PC-3 (cell line): Measurements from ENCODE around the gene TMEM82. TPM values are rescaled to one million over a fixed set of nuclear protein-coding genes. Genes with fewer than 3 reads are reported as not detected.
"Not testable (repeated sequence)": the region's sequence is repeated elsewhere in the genome, so short reads cannot be mapped to it uniquely, and the experiment has no call there.

Experiments
- ATAC-seq: fragments of 200-7000 bp; cut with Tn5 transposase; 2 replicates; pipeline ENCODE4 v1.9.1; 2020; ENCODE audit warnings: mild to moderate bottlenecking, moderate library complexity
- BruUV-seq: library from RNA; stranded (reverse); fragments of 400-500 nt; replicated peaks from 2 replicates; lab custom pipeline; 2021; lab: Mats Ljungman, UMichigan
- CTCF ChIA-PET: fragments of 300-600 bp; sonication (Branson Sonifier 250); formaldehyde crosslinking; loops from one replicate; lab custom pipeline; 2022; ENCODE audit warnings: antibody characterized with exemption; lab: Charles Lee
- POLR2A ChIA-PET: fragments of 300-600 bp; sonication (Branson Sonifier 250); formaldehyde crosslinking; loops from one replicate; lab custom pipeline; 2022; ENCODE audit warnings: antibody characterized with exemption; ENCODE audit not compliant: unreplicated experiment; lab: Charles Lee
- DNase-seq: peaks from one replicate; pipeline ENCODE4 v3.0.0-alpha.2; 2015
- H2AFZ ChIP-seq: fragments of 300-600 bp; sonication (generic); 2 replicates; pipeline ENCODE4 v1.6.0; 2016; ENCODE audit warnings: antibody characterized with exemption, low read length
- H3F3A ChIP-seq: fragments of 300-600 bp; sonication (generic); one replicate; pipeline ENCODE4 v1.6.0; 2017; ENCODE audit warnings: antibody characterized with exemption, low read length, control low read depth, mild to moderate bottlenecking; ENCODE audit not compliant: unreplicated experiment
- H3K27ac ChIP-seq: fragments of 300-600 bp; sonication (generic); 2 replicates; pipeline ENCODE4 v1.5.1; 2016; ENCODE audit warnings: mild to moderate bottlenecking, low read length
- H3K27me3 ChIP-seq: fragments of 300-600 bp; sonication (generic); 2 replicates; pipeline ENCODE4 v1.6.1; 2016; ENCODE audit warnings: low read length, mixed read lengths
- H3K36me3 ChIP-seq: fragments of 300-600 bp; sonication (generic); 2 replicates; pipeline ENCODE4 v1.6.1; 2016; ENCODE audit warnings: low read depth, mixed run types, low read length, mixed read lengths
- H3K4me1 ChIP-seq: fragments of 300-600 bp; sonication (generic); 2 replicates; pipeline ENCODE4 v1.5.1; 2016; ENCODE audit warnings: low read length; ENCODE audit not compliant: insufficient read depth
- H3K4me2 ChIP-seq: fragments of 300-600 bp; sonication (generic); 2 replicates; pipeline ENCODE4 v1.6.0; 2016; ENCODE audit warnings: low read length
- H3K4me3 ChIP-seq: fragments of 300-600 bp; sonication (generic); 2 replicates; pipeline ENCODE4 v1.5.1; 2016; ENCODE audit warnings: mild to moderate bottlenecking, low read length, mixed read lengths
- H3K79me2 ChIP-seq: fragments of 300-600 bp; sonication (generic); 2 replicates; pipeline ENCODE4 v1.6.1; 2017; ENCODE audit warnings: low read length, mixed read lengths
- H3K9ac ChIP-seq: fragments of 300-600 bp; sonication (generic); 2 replicates; pipeline ENCODE4 v1.6.0; 2016; ENCODE audit warnings: mild to moderate bottlenecking, low read length
- H3K9me2 ChIP-seq: fragments of 300-600 bp; sonication (generic); replicated peaks from 2 replicates; pipeline ENCODE4 v1.6.1; 2016; ENCODE audit warnings: mixed run types, low read length, mixed read lengths
- H3K9me3 ChIP-seq: fragments of 300-600 bp; sonication (generic); 2 replicates; pipeline ENCODE4 v1.6.1; 2016; ENCODE audit warnings: low read length, mixed read lengths
- H4K20me1 ChIP-seq: fragments of 300-600 bp; sonication (generic); 2 replicates; pipeline ENCODE4 v1.6.1; 2016; ENCODE audit warnings: low read length, mixed read lengths
- CTCF ChIP-seq: fragments of 300-600 bp; sonication (generic); conservative IDR thresholded peaks from 2 replicates; pipeline ENCODE4 v1.5.1; 2017; ENCODE audit warnings: antibody characterized with exemption, low read depth, mild to moderate bottlenecking, low read length
- EZH2 ChIP-seq: fragments of 300-600 bp; sonication (generic); IDR thresholded peaks from one replicate; pipeline ENCODE4 v1.6.1; 2017; ENCODE audit warnings: antibody characterized with exemption, mild to moderate bottlenecking, low read length; ENCODE audit not compliant: unreplicated experiment
- EZH2phosphoT487 ChIP-seq: fragments of 300-600 bp; sonication (generic); IDR thresholded peaks from 2 replicates; pipeline ENCODE4 v1.6.1; 2018; ENCODE audit warnings: mild to moderate bottlenecking, antibody characterized with exemption, low read length, borderline replicate concordance
- intact Hi-C: fragments of 100-400 bp; cut with micrococcal nuclease; formaldehyde crosslinking; loops from 2 replicates; pipeline ENCODE4 v1.9.0; 2023
- total RNA-seq: library from RNA; depleted of rRNA; stranded (reverse); fragments of >200 nt; gene quantifications from 2 replicates; pipeline ENCODE4 v1.2.3, GENCODE V29; 2014

The TMEM82 gene
- total RNA-seq, 1 experiment from 2014 or later: not detected

- Histone ChIP-seq H3K4me1 (no peaks in the 10 kb centered on the region), H2AFZ (no peak overlapping the region), H3F3A (no peaks in the 10 kb centered on the region), H4K20me1 (no peaks in the 10 kb centered on the region), H3K9me2 (no peaks in the 10 kb centered on the region), H3K27me3 (no peaks in the 10 kb centered on the region), H3K4me2 (no peak overlapping the region), H3K27ac (no peak overlapping the region), H3K9ac (no peak overlapping the region), H3K4me3 (no peak overlapping the region), H3K36me3 (no peaks in the 10 kb centered on the region), H3K9me3 (no peaks in the 10 kb centered on the region), H3K79me2 (peaks cover 24% of the 10 kb centered on the region)
- no peak for TF ChIP-seq CTCF
- TF ChIP-seq EZH2: no peak
- TF ChIP-seq EZH2phosphoT487: no peak
- ChIA-PET CTCF (no interaction called here), POLR2A (no interaction called here)
- DNase-seq: no peak
- BruUV-seq: no TSS peak
- intact Hi-C loops: no loop called here
- no peak for ATAC-seq
These were observed 44.1 kb upstream of the TMEM82 start for GRCh38 chr1:15698201-15698600.

- H3K4me2 ChIP-seq, H3K36me3 ChIP-seq, H3K9me2 ChIP-seq, POLR2A ChIA-PET, H2AFZ ChIP-seq, H4K20me1 ChIP-seq, DNase-seq, H3K9me3 ChIP-seq, CTCF ChIA-PET, H3K4me3 ChIP-seq, intact Hi-C loops, H3K4me1 ChIP-seq, H3K27ac ChIP-seq, H3F3A ChIP-seq, H3K9ac ChIP-seq, ATAC-seq, BruUV-seq, H3K27me3 ChIP-seq: not testable (repeated sequence)
- H3K79me2 ChIP-seq: peaks cover 16% of the 10 kb centered on the region; the same call in 1 of the 2 replicates
These were observed 43.0 kb upstream of the TMEM82 start for GRCh38 chr1:15699321-15699720.

GRCh38 chr1:15700508-15700907 is 41.8 kb upstream of the TMEM82 start:
- intact Hi-C loops: no loop called here
- H3K79me2 ChIP-seq: peaks cover 14% of the 10 kb centered on the region; the same call in 1 of the 2 replicates

More at GRCh38 chr1:15700508-15700907, 41.8 kb upstream of the TMEM82 start:
- CTCF ChIA-PET: interaction anchor here (0.6 kb wide), 1 partner anchor 382 kb away, joined by 3 read pairs; no protein-coding TSS in a partner anchor
- Histone ChIP-seq H3K4me1 (no peaks in the 10 kb centered on the region), H2AFZ (no peak overlapping the region), H3F3A (no peaks in the 10 kb centered on the region), H3K4me3 (no peak overlapping the region), H3K4me2 (no peak overlapping the region), H3K9ac (no peak overlapping the region), H3K27me3 (no peaks in the 10 kb centered on the region), H3K27ac (no peak overlapping the region), H3K9me2 (no peaks in the 10 kb centered on the region), H4K20me1 (no peaks in the 10 kb centered on the region), H3K36me3 (no peaks in the 10 kb centered on the region), H3K9me3 (no peaks in the 10 kb centered on the region)
- POLR2A ChIA-PET: interaction anchor here (0.7 kb wide), 1 partner anchor 29 kb away, joined by 3 read pairs; no protein-coding TSS in a partner anchor
- DNase-seq (no peak), ATAC-seq (no peak)
- TF ChIP-seq EZH2 (no peak), CTCF (no peak), EZH2phosphoT487 (no peak)
- BruUV-seq: no TSS peak
